ENCODE measurements around the gene LAG3. TPM values are rescaled to one million over a fixed set of nuclear protein-coding genes. Genes with fewer than 3 reads are reported as not detected.

LAG3 gene
- total RNA-seq, 2 experiments from 2014 or later = 12.0 to 13.1 TPM

DNA sequence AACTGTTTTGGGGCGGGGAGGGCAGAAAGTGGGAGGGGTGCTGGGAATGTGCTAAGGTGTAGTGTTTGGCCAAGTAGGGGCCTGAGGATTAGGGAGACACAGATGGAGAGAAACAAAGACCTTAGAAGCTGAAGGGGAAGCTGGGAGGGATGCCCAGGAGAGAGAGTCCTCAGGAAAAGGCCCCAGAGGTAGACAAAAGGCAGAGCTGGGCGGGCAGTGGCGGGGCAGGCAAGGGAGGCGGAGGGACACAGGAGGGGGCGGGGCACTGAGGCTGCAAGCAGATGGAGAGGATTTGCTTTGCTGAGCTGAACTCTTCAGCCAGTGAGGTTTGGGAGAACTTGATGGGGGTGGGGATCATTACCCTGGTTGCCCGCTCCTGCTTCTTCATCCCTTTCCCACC is 3.3 kb upstream of the LAG3 start:
- Mint-ChIP-seq H3K4me1 (peaks cover 67% of the 10 kb centered on the region), H3K9me3 (no peaks in the 10 kb centered on the region), H3K4me3 (no peak overlapping the region), H3K27me3 (peaks cover 37% of the 10 kb centered on the region), H3K36me3 (ENCODE audit: low read depth) (peaks cover 3% of the 10 kb centered on the region), H3K27ac (no peak overlapping the region)
- no peak for DNase-seq
- ChIA-PET POLR2A (no interaction called here), CTCF (interaction anchor here (0.5 to 8.8 kb wide), 7 partner anchors 9 to 153 kb away, joined by 3 to 120 read pairs (median 3); partner anchors contain the start of genes CD4 and MLF2)

DNA sequence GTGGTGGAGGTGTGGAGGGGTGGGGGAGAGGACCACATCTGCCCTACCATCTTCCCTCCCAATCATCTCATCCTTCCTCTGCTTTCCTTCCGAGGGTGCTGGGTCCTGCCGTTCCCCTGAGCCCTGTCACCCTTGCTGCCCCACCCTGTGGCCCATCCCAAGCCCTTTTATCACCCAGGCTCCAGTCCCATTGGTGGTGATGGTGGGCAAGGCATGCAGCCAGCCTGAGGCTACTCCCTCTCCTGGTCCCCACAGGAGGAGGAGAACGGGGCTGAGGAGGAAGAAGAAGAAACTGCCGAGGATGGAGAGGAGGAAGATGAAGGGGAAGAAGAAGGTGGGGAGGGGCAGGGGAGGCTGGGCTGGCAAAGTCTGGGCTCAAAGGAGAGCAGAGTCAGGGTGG is 2.7 kb upstream of the LAG3 start:
- ChIA-PET POLR2A (no interaction called here), CTCF (interaction anchor here (0.5 to 8.8 kb wide), 10 partner anchors 10 to 180 kb away, joined by 3 to 120 read pairs (median 4); partner anchors contain the start of genes CD4 and MLF2)
- Mint-ChIP-seq H3K27me3 (peaks cover 34% of the 10 kb centered on the region), H3K4me3 (no peak overlapping the region), H3K36me3 (ENCODE audit: low read depth) (peaks cover 3% of the 10 kb centered on the region), H3K4me1 (peaks cover 67% of the 10 kb centered on the region), H3K9me3 (no peaks in the 10 kb centered on the region), H3K27ac (no peak overlapping the region)
- no peak for DNase-seq

DNA sequence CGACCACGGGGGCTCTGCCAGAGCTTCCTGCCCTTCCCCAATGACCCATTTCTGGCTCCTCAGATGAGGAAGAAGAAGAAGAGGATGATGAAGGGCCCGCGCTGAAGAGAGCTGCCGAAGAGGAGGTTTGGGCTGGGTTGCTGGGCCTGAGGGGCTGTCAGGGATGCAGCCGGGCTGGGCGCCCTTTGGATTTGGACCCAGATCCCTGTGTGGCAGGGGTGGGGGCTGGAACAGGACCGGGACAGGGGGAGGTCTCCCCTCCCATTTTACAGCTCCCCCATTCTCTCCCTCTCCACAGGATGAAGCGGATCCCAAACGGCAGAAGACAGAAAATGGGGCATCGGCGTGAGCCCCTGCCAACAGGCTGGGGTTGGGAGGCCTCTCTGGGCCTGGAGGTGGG is 2.2 kb upstream of the LAG3 start:
- Mint-ChIP-seq H3K4me1 (peaks cover 69% of the 10 kb centered on the region), H3K36me3 (ENCODE audit: low read depth) (peaks cover 2% of the 10 kb centered on the region), H3K4me3 (no peak overlapping the region), H3K27me3 (peaks cover 32% of the 10 kb centered on the region), H3K9me3 (no peaks in the 10 kb centered on the region), H3K27ac (no peak overlapping the region)
- ChIA-PET CTCF (interaction anchor here (1.1 to 8.8 kb wide), 5 partner anchors 11 to 92 kb away, joined by 3 to 120 read pairs (median 7); partner anchors contain the start of genes CD4 and MLF2), POLR2A (no interaction called here)
- no peak for DNase-seq

DNA sequence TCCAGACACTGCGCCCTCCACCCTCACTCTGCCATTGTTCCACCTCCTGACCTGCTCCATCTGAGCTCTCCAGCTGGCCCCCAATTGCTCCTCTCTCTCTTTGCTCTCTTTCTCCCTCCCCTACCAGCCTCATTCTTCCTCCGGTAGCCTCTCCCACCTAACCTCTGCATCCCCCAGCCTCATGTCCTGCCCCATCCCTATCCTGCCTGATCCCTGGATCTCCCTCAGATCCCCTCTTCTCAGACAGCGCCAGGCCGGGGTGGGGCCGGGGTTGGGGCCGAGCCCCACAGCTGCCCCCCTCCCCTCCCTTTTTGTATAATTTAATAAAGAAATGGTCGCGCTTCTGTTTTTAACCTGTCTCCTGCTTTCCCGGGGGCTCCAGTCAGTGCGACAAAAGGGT is 1.7 kb upstream of the LAG3 start:
- Mint-ChIP-seq H3K27me3 (peaks cover 27% of the 10 kb centered on the region), H3K4me3 (no peak overlapping the region), H3K36me3 (ENCODE audit: low read depth) (no peaks in the 10 kb centered on the region), H3K4me1 (peaks cover 69% of the 10 kb centered on the region), H3K9me3 (no peaks in the 10 kb centered on the region), H3K27ac (no peak overlapping the region)
- CTCF ChIA-PET = interaction anchor here (0.8 to 8.8 kb wide), 8 partner anchors 10 to 58 kb away, joined by 3 to 77 read pairs (median 4); partner anchors contain the start of genes CD4, COPS7A and MLF2
- POLR2A ChIA-PET = interaction anchor here (0.7 kb wide), 1 partner anchor 9 kb away, joined by 7 read pairs; no protein-coding TSS in a partner anchor
- no peak for DNase-seq

DNA sequence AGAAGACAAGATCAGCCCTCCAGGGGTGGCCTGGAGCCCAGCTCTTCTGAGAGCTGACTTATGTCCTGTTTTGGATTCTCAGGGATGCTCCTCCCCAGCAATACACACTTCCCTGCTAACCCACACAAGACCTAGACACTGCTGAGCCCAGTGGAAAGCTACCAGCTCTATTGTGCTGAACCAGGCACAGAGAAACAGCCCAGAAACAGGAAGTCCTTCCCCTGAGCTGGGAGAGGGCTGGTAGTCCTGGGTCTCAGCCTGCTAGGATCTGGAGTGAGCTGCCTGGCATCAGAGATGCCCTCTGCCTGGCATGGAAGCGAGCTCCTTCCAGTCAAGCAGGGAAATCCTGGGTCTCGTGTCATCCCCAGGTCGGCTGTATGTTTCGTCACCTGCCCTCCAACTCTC is 1.2 kb upstream of the LAG3 start:
- DNase-seq = no peak
- CTCF ChIA-PET = interaction anchor here (0.8 to 8.8 kb wide), 9 partner anchors 9 to 58 kb away, joined by 3 to 77 read pairs (median 5); partner anchors contain the start of genes CD4, COPS7A and MLF2
- no peak overlapping the region for H3K27ac Mint-ChIP-seq
- peaks cover under 1% of the 10 kb centered on the region for H3K36me3 Mint-ChIP-seq (ENCODE audit: low read depth)
- peaks cover 23% of the 10 kb centered on the region for H3K27me3 Mint-ChIP-seq
- H3K4me1 Mint-ChIP-seq = peaks cover 68% of the 10 kb centered on the region
- no peak overlapping the region for H3K4me3 Mint-ChIP-seq
- H3K9me3 Mint-ChIP-seq = no peaks in the 10 kb centered on the region
- POLR2A ChIA-PET = interaction anchor here (0.7 kb wide), 1 partner anchor 9 kb away, joined by 7 read pairs; no protein-coding TSS in a partner anchor

DNA sequence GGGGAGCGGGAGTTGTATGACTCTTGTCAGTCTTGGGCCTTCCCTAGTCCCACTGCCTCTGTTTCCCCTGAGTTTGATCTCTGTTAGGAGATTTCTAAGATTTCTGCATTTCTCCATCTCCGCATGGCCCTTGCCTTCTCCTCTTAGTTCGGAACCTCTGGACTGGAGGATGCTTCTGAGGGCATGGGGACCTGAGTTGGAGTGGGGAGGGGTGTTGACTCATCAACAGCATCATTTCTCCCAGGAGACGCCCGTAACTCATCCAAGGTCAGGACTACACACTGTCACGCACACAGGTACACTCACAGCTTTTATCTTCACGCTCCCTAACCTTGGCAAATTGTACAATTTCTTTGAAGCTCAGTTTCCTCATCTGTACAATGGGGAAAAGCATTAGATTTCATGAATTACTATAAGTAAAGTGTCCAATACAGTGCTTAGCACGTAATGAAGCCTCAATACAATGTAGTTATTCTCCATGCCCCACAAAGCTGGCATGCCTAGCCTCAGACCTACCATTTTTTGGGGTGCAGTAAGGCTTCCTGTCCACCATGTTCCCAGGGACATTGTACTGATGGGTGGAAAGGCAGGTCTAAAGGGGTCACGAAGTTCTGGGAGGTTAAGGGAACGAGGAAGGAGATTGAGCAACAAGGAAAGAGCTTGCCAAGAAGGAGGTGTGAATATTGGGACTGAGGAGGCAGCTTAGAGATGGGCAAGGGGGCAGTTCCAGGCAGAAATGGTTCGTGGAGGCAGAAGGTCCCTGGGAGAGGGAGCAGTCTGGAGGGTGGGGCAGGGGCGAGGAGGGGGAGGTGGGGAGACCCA is 600 bp upstream of the LAG3 start:
- H3K27ac Mint-ChIP-seq = peak overlapping the region; percentile 80
- ChIA-PET POLR2A (interaction anchor here (0.6 kb wide), 1 partner anchor 234 kb away, joined by 3 read pairs; no protein-coding TSS in a partner anchor), CTCF (interaction anchor here (0.6 to 8.8 kb wide), 9 partner anchors 8 to 176 kb away, joined by 3 to 77 read pairs (median 5); partner anchors contain the start of genes CD4 and MLF2)
- H3K4me3 Mint-ChIP-seq = peak overlapping the region; percentile 56
- no peak for DNase-seq
- peaks cover 24% of the 10 kb centered on the region for H3K27me3 Mint-ChIP-seq
- no peaks in the 10 kb centered on the region for H3K9me3 Mint-ChIP-seq
- H3K36me3 Mint-ChIP-seq (ENCODE audit: low read depth) = peaks cover 2% of the 10 kb centered on the region
- H3K4me1 Mint-ChIP-seq = peaks cover 70% of the 10 kb centered on the region

DNA sequence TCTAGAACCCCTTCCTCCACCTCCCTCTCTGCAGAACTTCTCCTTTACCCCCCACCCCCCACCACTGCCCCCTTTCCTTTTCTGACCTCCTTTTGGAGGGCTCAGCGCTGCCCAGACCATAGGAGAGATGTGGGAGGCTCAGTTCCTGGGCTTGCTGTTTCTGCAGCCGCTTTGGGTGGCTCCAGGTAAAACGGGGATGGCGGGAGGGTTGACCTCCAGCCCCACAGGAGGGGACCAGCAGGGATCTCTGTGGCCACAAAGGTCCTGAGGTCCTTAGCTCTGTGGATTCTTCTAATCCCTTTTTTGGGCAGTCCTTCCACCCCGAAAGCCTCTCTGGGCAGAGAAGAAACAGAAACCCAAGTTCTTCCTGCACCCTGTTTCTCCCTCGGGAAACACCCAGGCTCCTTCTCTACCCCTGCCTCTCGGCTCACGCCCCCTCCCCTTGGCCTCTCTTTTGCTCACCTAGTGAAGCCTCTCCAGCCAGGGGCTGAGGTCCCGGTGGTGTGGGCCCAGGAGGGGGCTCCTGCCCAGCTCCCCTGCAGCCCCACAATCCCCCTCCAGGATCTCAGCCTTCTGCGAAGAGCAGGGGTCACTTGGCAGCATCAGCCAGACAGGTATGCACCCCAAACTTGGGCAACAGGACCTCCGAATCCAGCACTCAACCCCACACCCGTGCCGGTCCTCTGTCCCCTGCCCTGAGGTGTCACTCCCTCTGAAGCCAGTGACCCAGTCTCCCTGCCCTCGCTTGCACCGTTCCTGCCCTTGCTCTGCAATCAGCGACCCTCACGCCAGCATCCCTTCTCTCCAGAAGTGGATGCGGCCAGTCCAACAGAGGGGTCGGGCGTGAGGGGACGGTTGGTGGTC is 638 bp downstream of the LAG3 start:
- ChIA-PET CTCF (interaction anchor here (0.7 to 8.8 kb wide), 5 partner anchors 10 to 80 kb away, joined by 3 to 77 read pairs (median 5); partner anchors contain the start of gene MLF2), POLR2A (no interaction called here)
- peak overlapping the region; percentile 72 for H3K4me3 Mint-ChIP-seq
- no peak for DNase-seq
- H3K36me3 Mint-ChIP-seq (ENCODE audit: low read depth) = peaks cover 2% of the 10 kb centered on the region
- H3K27ac Mint-ChIP-seq = peak overlapping the region; percentile 80
- no peaks in the 10 kb centered on the region for H3K9me3 Mint-ChIP-seq
- peaks cover 61% of the 10 kb centered on the region for H3K4me1 Mint-ChIP-seq
- peaks cover 15% of the 10 kb centered on the region for H3K27me3 Mint-ChIP-seq

DNA sequence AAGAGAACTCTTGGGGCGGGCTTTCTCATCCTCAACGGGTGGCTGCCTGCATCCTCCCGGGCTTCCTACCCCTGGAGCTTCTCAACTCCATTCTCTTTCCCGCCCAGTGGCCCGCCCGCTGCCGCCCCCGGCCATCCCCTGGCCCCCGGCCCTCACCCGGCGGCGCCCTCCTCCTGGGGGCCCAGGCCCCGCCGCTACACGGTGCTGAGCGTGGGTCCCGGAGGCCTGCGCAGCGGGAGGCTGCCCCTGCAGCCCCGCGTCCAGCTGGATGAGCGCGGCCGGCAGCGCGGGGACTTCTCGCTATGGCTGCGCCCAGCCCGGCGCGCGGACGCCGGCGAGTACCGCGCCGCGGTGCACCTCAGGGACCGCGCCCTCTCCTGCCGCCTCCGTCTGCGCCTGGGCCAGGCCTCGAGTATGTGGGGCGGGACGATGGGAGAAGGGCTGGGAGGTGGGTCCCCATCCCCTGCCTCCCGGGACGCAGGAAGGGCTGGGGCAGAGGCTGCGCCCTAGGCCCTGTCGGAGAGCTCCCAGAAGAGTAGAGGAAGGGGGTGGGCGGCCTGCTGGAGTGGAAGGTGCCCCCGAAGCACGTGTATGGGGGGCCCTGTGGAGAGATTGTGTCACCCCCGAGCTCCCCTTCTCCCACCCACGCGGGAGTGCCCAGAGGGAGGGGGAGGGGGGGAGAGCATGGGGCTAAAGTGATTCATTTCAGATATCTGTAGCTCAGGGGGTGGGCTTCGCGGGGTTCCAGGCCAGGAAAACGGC is 1.5 kb downstream of the LAG3 start:
- H3K9me3 Mint-ChIP-seq = no peaks in the 10 kb centered on the region
- ChIA-PET CTCF (interaction anchor here (1.1 to 14.2 kb wide), 6 partner anchors 6 to 79 kb away, joined by 3 to 120 read pairs (median 7); partner anchors contain the start of genes MLF2 and PTMS), POLR2A (no interaction called here)
- no peak for DNase-seq
- H3K36me3 Mint-ChIP-seq (ENCODE audit: low read depth) = peaks cover 2% of the 10 kb centered on the region
- H3K4me3 Mint-ChIP-seq = peak overlapping the region; percentile 72
- H3K4me1 Mint-ChIP-seq = peaks cover 61% of the 10 kb centered on the region
- peak overlapping the region; percentile 80 for H3K27ac Mint-ChIP-seq
- peaks cover 8% of the 10 kb centered on the region for H3K27me3 Mint-ChIP-seq

DNA sequence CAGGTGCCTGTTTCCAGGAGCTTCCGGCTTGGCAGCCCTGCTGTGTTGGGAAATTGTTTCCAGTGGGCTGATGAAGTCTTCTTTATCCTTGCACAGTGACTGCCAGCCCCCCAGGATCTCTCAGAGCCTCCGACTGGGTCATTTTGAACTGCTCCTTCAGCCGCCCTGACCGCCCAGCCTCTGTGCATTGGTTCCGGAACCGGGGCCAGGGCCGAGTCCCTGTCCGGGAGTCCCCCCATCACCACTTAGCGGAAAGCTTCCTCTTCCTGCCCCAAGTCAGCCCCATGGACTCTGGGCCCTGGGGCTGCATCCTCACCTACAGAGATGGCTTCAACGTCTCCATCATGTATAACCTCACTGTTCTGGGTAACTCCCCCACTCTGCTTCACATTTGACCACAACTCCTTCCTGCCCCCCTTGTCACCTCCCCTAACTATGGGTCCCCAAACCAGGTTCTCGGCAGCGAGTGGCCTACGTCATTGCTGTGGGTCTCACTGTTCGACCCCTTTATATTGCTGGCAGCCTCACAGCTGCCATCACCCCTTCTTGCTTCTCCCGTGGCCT is 2.3 kb downstream of the LAG3 start:
- Mint-ChIP-seq H3K4me1 (peaks cover 66% of the 10 kb centered on the region), H3K4me3 (peak overlapping the region; percentile 50), H3K9me3 (no peaks in the 10 kb centered on the region), H3K27me3 (peaks cover 5% of the 10 kb centered on the region), H3K36me3 (ENCODE audit: low read depth) (peaks cover 2% of the 10 kb centered on the region), H3K27ac (peak overlapping the region; percentile 65)
- no peak for DNase-seq
- CTCF ChIA-PET = interaction anchor here (1.1 to 14.2 kb wide), 7 partner anchors 7 to 78 kb away, joined by 3 to 120 read pairs (median 5); partner anchors contain the start of genes MLF2 and PTMS
- POLR2A ChIA-PET = no interaction called here

DNA sequence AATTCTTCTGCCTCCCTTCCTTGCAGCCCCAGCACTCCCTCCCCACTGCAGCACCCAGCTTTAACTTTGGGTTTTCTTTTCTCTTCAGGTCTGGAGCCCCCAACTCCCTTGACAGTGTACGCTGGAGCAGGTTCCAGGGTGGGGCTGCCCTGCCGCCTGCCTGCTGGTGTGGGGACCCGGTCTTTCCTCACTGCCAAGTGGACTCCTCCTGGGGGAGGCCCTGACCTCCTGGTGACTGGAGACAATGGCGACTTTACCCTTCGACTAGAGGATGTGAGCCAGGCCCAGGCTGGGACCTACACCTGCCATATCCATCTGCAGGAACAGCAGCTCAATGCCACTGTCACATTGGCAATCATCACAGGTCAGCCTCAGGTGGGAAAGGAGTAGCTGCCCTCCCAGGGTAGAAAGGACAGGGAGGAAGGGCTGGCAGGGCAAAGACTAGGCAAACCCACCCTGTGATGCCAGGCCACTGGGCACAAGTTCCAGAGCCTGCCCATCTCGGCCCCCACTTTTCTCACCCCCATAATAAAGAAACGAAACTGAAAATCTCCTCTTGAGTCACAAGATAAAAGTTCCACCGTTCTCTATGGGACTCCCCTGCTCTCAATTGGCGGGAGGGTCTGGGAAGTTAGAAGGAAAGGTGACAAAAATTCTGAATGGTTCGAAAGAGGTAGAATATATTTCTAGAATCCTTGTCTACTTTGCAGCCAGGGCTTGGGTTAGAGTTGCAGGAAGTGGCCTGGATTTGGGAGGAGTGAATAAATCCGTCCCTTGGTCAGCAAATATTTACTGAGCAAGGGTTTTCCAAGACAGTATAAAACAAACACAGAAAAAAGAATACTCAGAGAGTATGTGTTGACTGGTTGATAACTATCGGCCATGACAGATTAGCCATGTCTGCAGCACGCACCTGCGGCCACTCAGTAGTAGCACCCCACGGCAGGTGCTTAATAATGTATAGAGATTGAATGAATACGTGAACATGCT is 3.2 kb downstream of the LAG3 start:
- peak overlapping the region; percentile 50 for H3K4me3 Mint-ChIP-seq
- H3K9me3 Mint-ChIP-seq = no peaks in the 10 kb centered on the region
- H3K36me3 Mint-ChIP-seq (ENCODE audit: low read depth) = peaks cover 2% of the 10 kb centered on the region
- ChIA-PET CTCF (interaction anchor here (1.2 to 14.2 kb wide), 4 partner anchors 7 to 62 kb away, joined by 3 to 120 read pairs (median 11); partner anchors contain the start of genes MLF2 and PTMS), POLR2A (no interaction called here)
- peaks cover 5% of the 10 kb centered on the region for H3K27me3 Mint-ChIP-seq
- DNase-seq = no peak
- H3K27ac Mint-ChIP-seq = peak overlapping the region; percentile 65
- peaks cover 75% of the 10 kb centered on the region for H3K4me1 Mint-ChIP-seq
